ENCODE data around the gene AGMO. TPM values are rescaled to one million over a fixed set of nuclear protein-coding genes. Genes with fewer than 3 reads are reported as not detected.

Gene AGMO
- total and polyA plus RNA-seq, 12 donors = 0.05 to 0.34 (median 0.15) TPM; not detected in 7

DNA sequence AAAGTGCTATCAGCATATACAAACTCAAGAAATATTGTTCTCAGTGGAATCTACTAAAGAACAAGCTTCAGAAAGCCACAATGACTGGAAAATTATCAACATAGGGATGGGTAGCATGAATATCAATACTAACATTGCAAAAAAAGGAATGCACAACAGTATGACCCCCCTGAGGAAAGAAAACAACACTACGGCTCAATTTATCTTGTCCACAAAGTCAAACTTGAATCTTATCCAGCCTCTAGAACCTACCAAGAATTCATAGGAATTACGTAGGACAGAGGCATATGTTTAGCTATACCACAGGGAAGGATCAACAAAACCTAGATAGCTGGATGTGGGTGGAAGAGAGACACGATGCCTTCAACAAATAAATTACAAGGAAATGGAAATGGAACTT, 54.6 kb downstream of the AGMO start:
- Histone ChIP-seq H3K27ac (no peak overlapping the region), H3K9me3 (replicated peaks in 1 of 3) (no peaks in the 10 kb centered on the region), H3K4me3 (no peak overlapping the region), H3K27me3 (no peaks in the 10 kb centered on the region), H3K36me3 (replicated peaks in 1 of 2) (no peaks in the 10 kb centered on the region), H3K4me1 (replicated peaks in 1 of 2) (no peaks in the 10 kb centered on the region)
- intact Hi-C loops (cut with DNase I) = no loop called here
- TF ChIP-seq, protein P1, sequence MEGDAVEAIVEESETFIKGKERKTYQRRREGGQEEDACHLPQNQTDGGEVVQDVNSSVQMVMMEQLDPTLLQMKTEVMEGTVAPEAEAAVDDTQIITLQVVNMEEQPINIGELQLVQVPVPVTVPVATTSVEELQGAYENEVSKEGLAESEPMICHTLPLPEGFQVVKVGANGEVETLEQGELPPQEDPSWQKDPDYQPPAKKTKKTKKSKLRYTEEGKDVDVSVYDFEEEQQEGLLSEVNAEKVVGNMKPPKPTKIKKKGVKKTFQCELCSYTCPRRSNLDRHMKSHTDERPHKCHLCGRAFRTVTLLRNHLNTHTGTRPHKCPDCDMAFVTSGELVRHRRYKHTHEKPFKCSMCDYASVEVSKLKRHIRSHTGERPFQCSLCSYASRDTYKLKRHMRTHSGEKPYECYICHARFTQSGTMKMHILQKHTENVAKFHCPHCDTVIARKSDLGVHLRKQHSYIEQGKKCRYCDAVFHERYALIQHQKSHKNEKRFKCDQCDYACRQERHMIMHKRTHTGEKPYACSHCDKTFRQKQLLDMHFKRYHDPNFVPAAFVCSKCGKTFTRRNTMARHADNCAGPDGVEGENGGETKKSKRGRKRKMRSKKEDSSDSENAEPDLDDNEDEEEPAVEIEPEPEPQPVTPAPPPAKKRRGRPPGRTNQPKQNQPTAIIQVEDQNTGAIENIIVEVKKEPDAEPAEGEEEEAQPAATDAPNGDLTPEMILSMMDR (IDR thresholded peaks at IDR 0.05) = no peak
- no peak for TF ChIP-seq POLR2A (IDR thresholded peaks at IDR 0.05)
- no peak for DNase-seq
- WGBS, 4 donors = 58 to 75% (median 64%) methylated on average over 3 of the region's 3 CpGs

DNA sequence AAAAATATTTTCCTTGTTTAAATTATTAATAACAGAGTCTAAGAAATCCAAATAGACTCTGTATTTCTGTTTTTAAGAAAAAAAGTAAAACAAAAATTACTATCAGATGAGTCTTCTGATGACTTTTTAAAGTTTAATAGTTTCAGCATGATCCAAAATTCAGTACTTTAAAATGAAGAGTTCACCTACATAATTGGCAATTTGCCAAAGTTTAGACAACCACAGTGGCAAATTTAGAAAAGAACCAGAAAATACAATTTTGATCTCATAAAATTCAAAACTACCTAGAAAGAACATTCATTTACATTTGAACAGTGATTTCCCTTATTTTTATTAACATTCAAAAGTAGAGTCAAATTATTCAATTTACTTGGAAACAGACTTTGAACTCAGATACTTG, 56.1 kb downstream of the AGMO start:
- Histone ChIP-seq H3K9me3 (replicated peaks in 1 of 3) (no peaks in the 10 kb centered on the region), H3K27ac (no peak overlapping the region), H3K4me3 (no peak overlapping the region), H3K36me3 (replicated peaks in 1 of 2) (no peaks in the 10 kb centered on the region), H3K27me3 (no peaks in the 10 kb centered on the region), H3K4me1 (replicated peaks in 1 of 2) (no peaks in the 10 kb centered on the region)
- intact Hi-C loops (cut with DNase I) = no loop called here
- no peak for TF ChIP-seq POLR2A (IDR thresholded peaks at IDR 0.05)
- TF ChIP-seq, protein P1 (IDR thresholded peaks at IDR 0.05) = no peak
- no peak for DNase-seq

DNA sequence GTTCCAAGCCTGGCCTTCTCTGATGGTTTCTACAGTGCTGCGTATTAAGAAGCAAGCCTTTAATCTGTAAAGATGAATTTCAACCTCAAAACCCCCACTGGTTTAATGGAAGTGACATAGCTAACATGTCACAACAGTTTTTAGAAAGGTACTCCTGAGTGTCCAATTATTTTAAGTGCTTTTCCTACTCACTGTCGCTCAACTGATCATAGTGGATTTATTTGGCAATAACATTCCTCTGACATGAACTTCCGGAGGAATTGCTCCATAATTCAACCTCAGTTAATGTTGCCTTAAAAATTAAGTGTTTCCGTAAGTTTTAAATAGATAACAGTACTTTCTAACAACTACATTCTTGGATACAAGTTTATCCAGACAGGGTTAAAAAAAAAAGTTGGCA, 57.5 kb downstream of the AGMO start:
- no peak overlapping the region for H3K27ac ChIP-seq
- H3K4me3 ChIP-seq = no peak overlapping the region
- no peaks in the 10 kb centered on the region for H3K9me3 ChIP-seq (replicated peaks in 1 of 3)
- WGBS, 4 donors = 67 to 72% (median 71%) methylated on average over 4 of the region's 4 CpGs
- H3K27me3 ChIP-seq = no peaks in the 10 kb centered on the region
- no peaks in the 10 kb centered on the region for H3K4me1 ChIP-seq (replicated peaks in 1 of 2)
- DNase-seq = no peak
- intact Hi-C loops (cut with DNase I) = no loop called here
- TF ChIP-seq POLR2A (IDR thresholded peaks at IDR 0.05) = no peak
- TF ChIP-seq, protein P1 (IDR thresholded peaks at IDR 0.05) = no peak
- no peaks in the 10 kb centered on the region for H3K36me3 ChIP-seq (replicated peaks in 1 of 2)

DNA sequence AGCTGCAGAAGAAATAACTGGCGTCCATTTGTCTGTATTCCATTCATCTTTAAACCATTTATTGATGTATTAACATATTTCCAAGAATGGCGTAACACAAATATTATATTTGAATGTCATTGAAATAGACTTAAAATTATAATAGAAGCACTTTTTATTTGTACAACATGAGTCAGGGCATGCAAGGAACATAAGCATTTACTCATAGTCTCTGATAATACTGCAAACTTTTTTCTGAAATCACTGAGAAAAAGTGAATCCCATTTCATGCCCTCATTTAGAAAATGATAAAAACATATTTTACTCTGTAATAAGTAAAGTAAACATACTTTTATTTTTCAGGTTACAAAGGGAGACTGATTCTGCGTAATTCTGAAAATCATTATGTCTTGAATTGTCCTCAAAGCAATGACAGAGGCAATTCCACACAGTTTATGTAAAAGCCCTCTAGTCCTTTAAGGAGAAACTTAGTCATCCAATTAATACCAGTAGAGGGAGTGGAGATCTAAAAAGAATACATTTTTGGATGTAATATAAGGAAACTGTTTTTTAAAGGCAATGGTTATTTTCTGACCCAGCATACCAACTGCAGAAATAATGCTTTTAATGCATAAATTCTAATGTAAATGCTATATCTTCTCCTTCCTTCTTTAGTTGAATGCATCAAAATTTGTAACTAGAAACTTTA, 58.1 kb downstream of the AGMO start:
- 78 to 85% (median 79%) methylated on average over 3 of the region's 3 CpGs for WGBS, 4 donors
- intact Hi-C loops (cut with DNase I) = no loop called here
- no peaks in the 10 kb centered on the region for H3K4me1 ChIP-seq (replicated peaks in 1 of 2)

More for the DNA sequence above, 58.1 kb downstream of the AGMO start:
- Histone ChIP-seq H3K27me3 (no peaks in the 10 kb centered on the region), H3K4me3 (no peak overlapping the region), H3K36me3 (replicated peaks in 1 of 2) (no peaks in the 10 kb centered on the region), H3K9me3 (replicated peaks in 1 of 3) (no peaks in the 10 kb centered on the region), H3K27ac (no peak overlapping the region)
- DNase-seq = no peak
- no peak for TF ChIP-seq POLR2A (IDR thresholded peaks at IDR 0.05)
- TF ChIP-seq, protein P1 (IDR thresholded peaks at IDR 0.05) = no peak
